ENCODE results near the gene ANXA10.
"Not testable (repeated sequence)": the region's sequence is repeated elsewhere in the genome, so short reads cannot be mapped to it uniquely, and the experiment has no call there.

Gene ANXA10

DNA sequence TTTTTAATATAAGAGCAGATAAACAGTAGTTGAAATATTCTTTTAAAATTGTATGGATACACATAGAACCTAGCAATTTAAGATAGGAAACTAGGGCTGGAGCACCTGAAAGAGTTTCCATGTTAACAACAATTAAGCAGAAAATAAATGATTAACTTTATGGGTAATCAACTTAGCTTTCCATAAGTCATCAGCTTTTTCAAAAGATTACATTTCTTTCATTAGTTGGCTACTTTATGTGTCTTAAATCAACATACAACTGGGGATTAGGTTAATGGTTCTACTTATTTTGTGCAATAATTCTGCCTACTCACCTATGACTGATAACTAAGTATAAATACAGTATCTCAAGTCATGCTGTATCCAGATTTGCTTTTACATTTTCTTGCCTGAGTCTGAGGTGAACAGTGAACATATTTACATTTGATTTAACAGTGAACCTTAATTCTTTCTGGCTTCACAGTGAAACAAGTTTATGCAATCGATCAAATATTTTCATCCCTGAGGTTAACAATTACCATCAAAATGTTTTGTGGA lies at the start of gene ANXA10:
TSS of gene ANXA10 (plus strand) at position 362 of the 537 bp plus-strand sequence. CDS start at position 526, 164 bp downstream.
- DNase-seq (ENCODE audit: low read depth) = no peak

GRCh38 chr4:168045354-168045753 lies 47.0 kb upstream of the ANXA10 start:
- DNase-seq (ENCODE audit: low read depth) = no peak

DNA sequence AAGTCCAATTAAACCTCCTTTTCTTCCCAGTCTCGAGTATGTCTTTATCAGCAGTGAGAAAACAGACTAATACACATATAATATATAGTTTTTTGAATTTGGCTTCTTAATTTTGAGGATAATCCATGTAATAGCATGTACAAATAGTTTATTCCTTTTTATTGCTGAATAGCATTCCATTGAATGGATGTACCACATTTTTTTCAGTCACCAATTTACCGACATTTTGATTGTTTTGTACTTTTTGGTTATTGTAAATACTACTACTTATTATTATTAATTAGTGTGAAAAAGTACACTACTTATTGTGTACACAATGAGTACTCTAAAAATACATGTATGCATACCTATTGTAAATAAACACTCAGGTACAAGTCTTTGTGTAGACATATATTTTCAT lies 42.3 kb upstream of the ANXA10 start:
- DNase-seq (ENCODE audit: low read depth) = no peak

GRCh38 chr4:168051526-168051925 lies 40.8 kb upstream of the ANXA10 start:
- no peak for DNase-seq (ENCODE audit: low read depth)

- no peak for DNase-seq (ENCODE audit: low read depth)
Measured at GRCh38 chr4:168057412-168057811, 34.9 kb upstream of the ANXA10 start.

DNA sequence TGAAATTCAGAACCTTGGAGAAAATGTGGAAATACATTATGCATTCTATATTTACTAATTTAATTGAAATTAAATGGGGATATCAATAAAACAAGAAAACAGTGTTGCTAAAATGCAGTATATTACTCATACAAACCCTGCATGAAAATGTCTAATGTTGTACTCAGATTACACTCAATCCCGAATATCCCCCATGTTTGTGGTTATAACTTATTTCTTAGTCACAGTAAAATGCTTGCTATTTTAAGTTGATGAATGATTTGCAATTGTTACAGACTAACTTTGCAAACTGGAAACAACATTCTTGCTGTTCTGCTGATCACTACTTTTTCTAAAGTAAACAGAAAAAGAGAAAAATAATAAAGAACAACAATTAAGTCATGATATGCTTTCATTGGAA lies 33.1 kb upstream of the ANXA10 start:
- DNase-seq (ENCODE audit: low read depth) = no peak

GRCh38 chr4:168063031-168063430 lies 29.3 kb upstream of the ANXA10 start:
- no peak for DNase-seq (ENCODE audit: low read depth)

DNA sequence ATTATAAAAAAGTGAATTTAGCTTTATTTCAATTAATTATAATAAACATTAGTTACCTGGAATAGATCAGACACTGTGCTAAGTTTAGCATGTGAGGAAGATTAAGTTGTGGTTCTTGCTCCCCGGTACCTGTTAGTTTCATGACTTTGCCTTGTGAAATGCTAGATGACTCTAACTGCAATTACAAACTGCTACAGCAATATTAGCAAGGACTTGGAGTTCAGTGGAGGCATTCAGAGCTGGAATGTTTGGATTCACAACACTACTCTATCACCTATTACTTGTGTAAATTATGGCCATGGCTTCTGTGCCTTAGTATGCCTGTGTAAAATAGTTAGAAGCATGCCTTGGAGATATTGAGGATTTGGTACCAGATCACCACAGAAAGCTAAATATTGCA lies 21.4 kb upstream of the ANXA10 start:
- no peak for DNase-seq (ENCODE audit: low read depth)

GRCh38 chr4:168071304-168071703 lies 21.0 kb upstream of the ANXA10 start:
- DNase-seq (ENCODE audit: low read depth) = no peak

DNA sequence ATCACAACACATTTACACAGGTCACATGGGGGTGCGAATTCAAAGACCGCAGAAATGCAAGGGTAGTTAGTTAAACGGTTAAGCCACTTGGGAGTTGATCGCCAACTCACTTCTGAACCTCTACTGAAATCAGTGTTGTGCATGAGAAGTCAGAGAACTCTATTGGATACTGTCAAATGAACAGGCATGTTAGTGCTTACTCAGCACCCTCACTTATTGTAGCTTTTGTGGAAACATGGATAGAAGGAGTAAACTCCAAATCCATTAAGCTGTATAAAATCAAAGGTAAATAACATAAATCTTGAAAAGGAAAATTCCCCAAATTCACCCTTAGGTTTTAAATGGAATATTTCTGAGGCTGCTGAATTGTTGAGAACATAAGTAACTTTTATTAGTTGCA lies 17.5 kb upstream of the ANXA10 start:
- no peak for DNase-seq (ENCODE audit: low read depth)

DNA sequence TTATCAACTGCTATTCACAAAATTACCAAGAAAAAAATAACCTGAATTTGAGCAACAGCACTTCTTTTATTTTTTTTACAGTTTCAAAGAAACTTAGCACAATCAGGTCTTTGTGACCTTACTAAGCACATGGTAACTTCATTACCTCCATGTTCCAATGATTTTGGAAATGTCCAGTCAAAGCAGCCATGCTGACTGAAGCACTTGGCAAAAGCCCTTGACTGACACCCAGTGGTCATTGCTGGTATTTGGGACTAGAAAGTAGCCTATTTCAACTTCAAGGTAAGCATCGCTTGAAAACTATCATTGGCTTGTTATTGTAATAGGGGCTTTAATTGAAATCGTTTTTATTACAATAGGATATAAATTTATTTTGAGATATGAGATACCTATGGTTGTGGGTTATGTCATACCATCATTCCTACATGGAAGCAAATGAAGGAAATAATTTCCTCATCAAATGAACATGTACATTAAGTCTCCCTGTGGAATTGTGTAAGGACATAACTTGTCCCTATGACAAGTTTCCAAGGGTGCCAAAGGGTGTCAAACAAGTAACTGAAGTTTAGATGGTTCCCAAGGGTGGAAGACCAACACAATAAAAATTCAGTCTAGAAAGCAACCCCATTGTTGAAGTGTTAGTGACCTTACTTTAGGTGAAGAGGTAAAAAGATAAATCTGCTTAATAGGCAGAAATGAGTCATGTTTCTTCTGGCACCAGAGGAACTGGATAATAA lies 15.2 kb upstream of the ANXA10 start:
- peak; percentile 3 for DNase-seq (ENCODE audit: low read depth)

DNA sequence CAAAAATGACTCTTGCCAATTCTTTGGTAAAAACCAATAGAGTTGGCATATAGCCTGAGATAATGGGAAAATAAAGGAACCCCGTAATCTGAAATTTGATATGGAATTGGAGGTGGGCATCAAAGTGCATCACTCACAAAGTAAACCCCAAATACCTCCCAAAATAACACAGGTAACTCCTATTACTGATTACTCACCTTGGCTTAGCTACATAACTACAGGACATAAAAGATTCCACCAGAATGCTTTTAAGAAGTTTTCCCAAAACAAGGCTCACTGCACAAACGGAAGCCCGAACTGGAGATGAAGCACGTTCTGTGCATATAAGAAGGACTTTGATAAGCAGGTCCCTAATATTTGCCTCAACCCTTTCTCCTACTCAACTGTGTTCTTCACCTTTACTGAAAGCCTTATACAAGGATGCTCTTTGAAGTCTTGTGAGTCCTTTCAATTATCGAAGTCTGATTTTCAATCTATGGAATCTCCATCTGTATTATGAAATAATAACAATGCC lies 14.6 kb upstream of the ANXA10 start:
- DNase-seq (ENCODE audit: low read depth) = no peak

DNA sequence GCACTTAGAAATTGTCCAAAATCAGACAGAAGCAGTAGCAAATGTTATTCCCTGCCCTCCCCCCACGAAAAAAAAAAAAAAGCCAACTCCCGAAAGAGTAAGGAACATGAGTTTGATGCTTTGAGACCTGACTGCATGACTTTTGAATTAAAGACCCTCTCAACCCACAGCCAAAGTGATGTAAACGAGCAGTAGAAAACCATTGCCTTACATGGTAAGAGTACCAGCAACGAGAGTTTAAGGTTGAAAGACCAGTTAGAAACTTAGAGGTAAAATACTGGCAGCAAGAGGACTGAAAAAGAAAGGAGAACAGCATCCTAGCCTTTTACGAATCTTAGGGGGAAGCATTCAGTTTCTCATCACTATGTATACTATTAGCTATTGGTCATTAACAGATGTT lies 10.0 kb upstream of the ANXA10 start:
- no peak for DNase-seq (ENCODE audit: low read depth)

DNA sequence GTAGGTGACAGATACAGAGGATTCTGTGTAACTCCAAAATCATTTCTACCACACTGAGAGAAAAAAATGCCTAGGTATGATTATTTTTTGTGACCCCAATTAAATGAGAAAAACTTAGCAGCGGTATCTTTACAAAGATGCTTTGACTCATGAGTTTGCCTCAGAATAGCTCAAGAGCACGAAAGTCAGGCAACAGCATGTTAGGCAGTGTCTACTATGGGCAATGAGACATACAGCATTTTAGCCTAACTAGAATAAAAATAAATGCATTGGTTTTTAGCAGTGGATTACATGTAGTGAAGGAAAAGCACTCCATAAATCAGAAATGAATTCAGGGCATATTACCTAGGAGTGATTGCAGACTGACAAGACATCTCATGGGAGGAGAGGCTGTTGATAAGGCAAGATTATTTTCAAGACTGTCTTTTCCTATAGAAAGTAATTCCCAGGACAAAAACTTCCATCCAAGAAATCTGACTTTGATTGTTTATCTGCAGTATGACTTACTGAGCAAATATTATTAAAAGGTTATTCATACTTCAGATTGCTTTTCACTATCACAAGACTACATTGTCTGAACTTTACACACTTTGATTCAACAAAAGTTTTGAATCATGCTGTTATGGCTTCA lies 3.6 kb downstream of the ANXA10 start:
- no peak for DNase-seq (ENCODE audit: low read depth)

- no peak for DNase-seq (ENCODE audit: low read depth)
Measured at GRCh38 chr4:168096407-168096784, 4.1 kb downstream of the ANXA10 start.

- no peak for DNase-seq (ENCODE audit: low read depth)
Measured at GRCh38 chr4:168097161-168097560, 4.8 kb downstream of the ANXA10 start.

GRCh38 chr4:168098248-168098717 lies 5.9 kb downstream of the ANXA10 start:
- no peak for DNase-seq (ENCODE audit: low read depth)

- no peak for DNase-seq (ENCODE audit: low read depth)
Measured at GRCh38 chr4:168099195-168099594, 6.9 kb downstream of the ANXA10 start.

DNA sequence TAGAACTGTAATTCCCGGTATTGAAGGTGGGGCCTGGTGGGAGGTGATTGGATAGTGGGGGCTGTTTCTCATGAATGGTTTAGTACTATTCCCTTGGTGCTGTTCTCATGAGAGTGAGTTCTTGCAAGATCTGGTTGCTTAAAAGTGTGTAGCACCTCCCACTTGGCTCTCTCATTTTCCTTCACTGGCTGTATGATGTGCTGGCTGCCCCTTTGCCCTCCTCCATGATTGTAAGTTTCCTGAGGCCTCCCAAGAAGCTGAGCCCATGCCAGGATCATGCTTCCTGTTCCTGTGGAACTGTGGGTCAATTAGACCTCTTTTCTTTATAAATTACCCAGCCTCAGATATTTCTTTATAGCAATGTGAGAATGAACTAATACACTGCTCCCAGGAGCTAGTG lies 8.7 kb downstream of the ANXA10 start:
- no peak for DNase-seq (ENCODE audit: low read depth)

DNA sequence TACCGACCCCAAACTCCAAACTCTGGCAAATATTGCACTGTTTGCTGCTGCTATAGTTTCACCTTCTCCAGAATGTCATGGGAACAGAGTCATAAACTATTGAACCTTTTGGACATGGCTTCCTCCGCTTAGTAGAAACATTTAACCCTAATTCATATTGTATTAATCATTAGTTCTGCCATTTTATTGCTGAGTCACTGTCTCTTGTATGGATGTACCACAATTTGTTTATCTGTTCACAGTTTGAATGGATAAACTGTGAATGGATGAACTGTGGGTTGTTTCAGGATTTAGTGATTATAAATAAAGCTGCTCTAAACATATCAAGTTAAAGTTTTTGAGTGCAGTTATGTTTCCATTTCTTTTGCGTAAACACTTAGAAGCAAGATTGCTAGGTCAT lies 10.1 kb downstream of the ANXA10 start:
- no peak for DNase-seq (ENCODE audit: low read depth)

DNA sequence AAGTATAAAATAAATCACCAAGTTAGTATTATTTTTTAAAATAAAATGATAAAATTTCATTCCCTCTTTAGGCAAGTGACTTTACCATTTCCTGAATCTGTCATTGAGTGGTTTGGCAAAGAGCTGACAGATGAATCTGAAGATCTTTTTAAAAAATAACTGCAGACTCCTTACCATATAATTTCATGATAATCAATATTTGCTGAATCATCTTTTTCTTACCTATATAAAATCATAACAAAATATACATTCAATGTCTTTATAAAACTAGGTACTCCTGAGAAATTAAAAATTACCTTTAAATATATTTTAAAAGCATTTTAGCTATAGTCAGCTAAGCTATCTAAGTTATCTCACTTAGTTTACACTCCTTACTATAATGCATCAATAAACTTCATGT lies 17.2 kb downstream of the ANXA10 start:
- no peak for DNase-seq (ENCODE audit: low read depth)

GRCh38 chr4:168113059-168113458 lies 20.7 kb downstream of the ANXA10 start:
- not testable (repeated sequence) for DNase-seq (ENCODE audit: low read depth)

DNA sequence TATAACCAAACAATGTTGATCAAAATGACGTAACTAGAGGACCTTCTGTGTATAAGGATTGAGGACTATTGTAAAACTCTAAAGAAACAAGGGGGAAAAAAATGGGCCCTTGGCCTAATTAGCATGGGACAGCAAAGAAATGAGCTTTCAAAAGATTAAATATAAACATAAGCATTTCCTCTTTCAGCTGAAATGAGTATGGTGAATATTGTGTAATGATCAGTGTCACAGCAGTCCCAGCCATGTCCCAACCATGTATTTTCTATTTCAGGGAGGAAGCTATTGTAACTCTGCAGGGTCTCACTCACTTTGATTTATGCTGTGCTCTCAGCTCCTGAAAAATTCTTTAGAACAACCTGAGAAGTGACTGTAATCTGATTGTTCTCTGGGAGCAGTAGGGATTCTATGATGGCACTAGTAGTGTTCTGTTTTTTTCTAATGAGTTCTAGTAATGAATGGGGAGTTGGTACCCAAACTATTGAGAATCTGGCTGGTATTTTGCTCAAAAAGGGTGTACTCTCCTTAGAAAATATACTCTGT lies 25.8 kb downstream of the ANXA10 start:
- no peak for DNase-seq (ENCODE audit: low read depth)
